GM21367 (cell line): Measurements from ENCODE around the gene OGDHL.
A peak's percentile ranks its signal among the peaks of the same experiment; 100 is the strongest.
"Not testable (repeated sequence)": the region's sequence is repeated elsewhere in the genome, so short reads cannot be mapped to it uniquely, and the experiment has no call there.

Experiments
- ATAC-seq: cut with Tn5 transposase; IDR thresholded peaks from one replicate; pipeline ENCODE4 v1.9.1; 2021; ENCODE audit not compliant: unreplicated experiment

Gene OGDHL

GRCh38 chr10:49761789-49762565 lies at the start of gene OGDHL:
TSS of gene OGDHL (minus strand) at chr10:49762323. CDS start at chr10:49758592, 3,731 bp downstream.
- ATAC-seq: peak; percentile 83

- ATAC-seq: no peak
Measured at GRCh38 chr10:49803988-49804387, 41.9 kb upstream of the OGDHL start.

GRCh38 chr10:49798275-49798674 lies 36.2 kb upstream of the OGDHL start:
- no peak for ATAC-seq

- no peak for ATAC-seq
Measured at GRCh38 chr10:49791100-49791499, 29.0 kb upstream of the OGDHL start.

- ATAC-seq: no peak
Measured at GRCh38 chr10:49784681-49785080, 22.6 kb upstream of the OGDHL start.

- no peak for ATAC-seq
Measured at GRCh38 chr10:49783645-49784044, 21.5 kb upstream of the OGDHL start.

DNA sequence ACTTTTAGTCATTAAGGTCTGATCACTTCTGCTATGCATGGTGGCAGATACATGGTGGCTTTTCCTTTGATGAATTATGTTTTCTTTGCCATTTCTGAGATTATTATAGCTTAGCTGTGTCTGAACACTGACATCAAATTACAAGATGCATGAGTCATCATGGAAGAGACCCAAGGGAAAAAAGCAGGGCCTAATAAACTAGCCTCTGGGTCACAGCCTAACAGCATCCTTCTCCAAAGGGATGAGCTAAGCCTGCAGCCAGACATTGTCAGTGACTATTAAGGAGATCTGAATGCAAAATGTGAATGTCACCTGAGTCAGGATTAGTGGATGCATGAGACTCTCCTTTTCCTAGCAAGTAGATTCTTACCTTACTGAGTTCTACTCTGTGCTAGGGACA lies 19.1 kb upstream of the OGDHL start:
- no peak for ATAC-seq

GRCh38 chr10:49778197-49778596 lies 16.1 kb upstream of the OGDHL start:
- ATAC-seq: no peak

DNA sequence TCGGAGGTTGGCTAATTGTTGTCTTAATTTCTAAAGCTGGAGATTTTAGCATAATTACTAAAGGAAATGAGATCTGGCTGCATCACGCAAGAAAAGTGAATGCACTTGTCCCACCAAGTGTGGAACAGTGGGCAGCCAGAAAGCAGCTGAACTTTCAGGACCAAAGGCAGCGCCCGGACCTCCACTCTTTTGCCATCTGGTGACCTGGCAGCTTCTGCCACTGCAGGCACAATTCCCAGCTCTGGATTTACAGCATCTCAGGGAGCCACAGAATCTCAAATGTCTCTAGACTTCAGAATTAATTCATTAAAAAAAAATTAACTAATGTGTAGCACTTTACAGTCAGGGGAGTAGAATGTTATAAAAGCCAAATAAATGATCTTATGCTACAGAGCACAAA lies 14.7 kb upstream of the OGDHL start:
- ATAC-seq: no peak

GRCh38 chr10:49775014-49775413 lies 12.9 kb upstream of the OGDHL start:
- no peak for ATAC-seq

- ATAC-seq: not testable (repeated sequence)
Measured at GRCh38 chr10:49772944-49773343, 10.8 kb upstream of the OGDHL start.

DNA sequence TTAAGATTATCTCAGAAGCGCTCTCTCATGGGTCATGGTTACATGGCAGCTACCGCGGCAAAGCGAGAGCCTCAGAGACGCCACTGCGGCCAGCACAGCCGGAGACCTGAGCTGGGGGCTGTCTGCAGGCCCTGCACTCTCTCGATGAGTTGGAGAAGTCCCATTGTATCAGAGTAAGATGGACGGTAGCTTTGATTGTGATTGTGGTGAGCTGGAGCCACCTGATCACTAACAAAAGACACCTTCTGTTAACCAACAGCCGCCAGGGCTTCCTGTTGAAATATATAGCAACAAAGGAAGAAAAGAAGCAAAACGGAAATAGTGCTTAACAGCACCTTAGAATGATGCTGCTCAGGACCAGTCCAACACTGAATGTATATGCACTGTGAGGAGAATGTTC lies 8.9 kb upstream of the OGDHL start:
- not testable (repeated sequence) for ATAC-seq

GRCh38 chr10:49769692-49770091 lies 7.6 kb upstream of the OGDHL start:
- no peak for ATAC-seq

- ATAC-seq: no peak
Measured at GRCh38 chr10:49768731-49769130, 6.6 kb upstream of the OGDHL start.

DNA sequence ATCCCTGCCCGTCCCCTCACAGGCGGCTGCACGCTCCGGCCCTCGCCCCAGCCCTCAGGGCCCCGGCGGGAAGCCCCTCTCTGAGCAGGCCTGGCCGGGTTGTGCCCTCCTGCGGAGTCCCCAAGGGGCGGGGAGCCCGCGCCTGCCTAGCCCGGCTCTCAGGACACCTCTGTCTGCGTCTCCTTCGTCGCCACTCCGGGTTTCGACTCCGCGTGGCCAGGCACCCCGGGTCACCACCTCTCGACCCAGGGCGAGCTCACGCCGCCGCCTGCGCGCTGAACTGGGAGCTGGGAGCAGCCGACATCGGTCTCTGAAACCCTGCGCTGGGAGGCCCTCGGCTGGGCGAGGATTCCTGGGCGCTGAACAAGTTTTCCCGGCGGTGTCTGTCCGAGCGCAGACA lies 6.2 kb upstream of the OGDHL start:
- ATAC-seq: no peak

DNA sequence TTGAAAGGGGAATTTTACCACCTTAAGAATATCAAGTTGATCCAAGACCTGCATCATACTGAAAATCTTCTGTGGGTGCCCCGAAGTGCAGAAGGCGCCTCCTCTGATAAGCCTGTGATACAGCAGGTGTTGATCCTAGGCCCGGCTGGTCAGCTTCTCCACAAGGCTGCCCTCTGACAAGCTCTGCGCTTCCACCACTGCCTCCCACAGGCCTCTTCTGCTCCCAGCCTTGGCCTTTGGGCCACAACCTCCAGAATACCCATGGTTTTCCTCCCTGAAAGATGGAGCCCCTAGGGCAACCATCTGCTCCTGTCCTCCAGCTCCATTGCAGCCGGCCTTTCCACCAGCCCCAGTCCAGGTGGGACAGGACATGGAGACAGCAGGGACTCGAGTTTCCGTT lies 5.6 kb upstream of the OGDHL start:
- ATAC-seq: no peak

GRCh38 chr10:49766484-49766883 lies 4.4 kb upstream of the OGDHL start:
- ATAC-seq: no peak

DNA sequence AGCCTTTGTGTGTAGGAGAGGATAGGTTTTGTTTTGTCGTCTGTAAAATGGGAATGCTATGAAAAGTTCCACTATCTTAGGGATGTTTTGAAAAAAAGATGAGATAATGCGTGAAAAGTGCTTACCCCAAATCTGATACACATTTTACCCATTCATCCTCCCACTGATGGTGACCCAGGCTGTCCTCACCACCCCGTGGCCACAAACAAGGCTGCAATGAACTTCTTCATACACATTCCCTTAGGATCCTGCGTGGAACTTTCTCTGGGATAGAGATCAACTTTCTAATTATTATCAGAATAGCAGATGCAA lies 399 bp upstream of the OGDHL start:
- ATAC-seq: no peak

GRCh38 chr10:49761201-49761788 lies 828 bp downstream of the OGDHL start:
- ATAC-seq: no peak

DNA sequence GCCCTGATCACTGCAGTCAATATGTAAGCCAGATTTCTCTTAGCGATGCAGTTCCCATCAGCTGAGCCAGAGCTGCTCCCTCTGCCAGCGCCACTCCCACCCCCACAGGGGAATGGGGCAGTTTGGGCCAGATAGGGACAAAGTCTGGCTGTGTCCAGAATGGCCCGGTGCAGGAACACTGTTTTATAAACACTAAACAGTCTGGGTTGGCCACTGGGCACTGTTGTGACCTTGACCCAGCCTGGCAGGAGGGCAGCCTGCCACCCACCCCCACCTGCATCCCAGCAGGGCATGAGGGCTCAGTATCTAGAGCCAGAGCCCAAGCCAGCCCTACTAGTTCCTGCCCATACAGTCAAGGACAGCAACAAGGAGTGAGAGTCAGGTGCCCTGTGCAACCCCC lies 1.3 kb downstream of the OGDHL start:
- ATAC-seq: no peak

DNA sequence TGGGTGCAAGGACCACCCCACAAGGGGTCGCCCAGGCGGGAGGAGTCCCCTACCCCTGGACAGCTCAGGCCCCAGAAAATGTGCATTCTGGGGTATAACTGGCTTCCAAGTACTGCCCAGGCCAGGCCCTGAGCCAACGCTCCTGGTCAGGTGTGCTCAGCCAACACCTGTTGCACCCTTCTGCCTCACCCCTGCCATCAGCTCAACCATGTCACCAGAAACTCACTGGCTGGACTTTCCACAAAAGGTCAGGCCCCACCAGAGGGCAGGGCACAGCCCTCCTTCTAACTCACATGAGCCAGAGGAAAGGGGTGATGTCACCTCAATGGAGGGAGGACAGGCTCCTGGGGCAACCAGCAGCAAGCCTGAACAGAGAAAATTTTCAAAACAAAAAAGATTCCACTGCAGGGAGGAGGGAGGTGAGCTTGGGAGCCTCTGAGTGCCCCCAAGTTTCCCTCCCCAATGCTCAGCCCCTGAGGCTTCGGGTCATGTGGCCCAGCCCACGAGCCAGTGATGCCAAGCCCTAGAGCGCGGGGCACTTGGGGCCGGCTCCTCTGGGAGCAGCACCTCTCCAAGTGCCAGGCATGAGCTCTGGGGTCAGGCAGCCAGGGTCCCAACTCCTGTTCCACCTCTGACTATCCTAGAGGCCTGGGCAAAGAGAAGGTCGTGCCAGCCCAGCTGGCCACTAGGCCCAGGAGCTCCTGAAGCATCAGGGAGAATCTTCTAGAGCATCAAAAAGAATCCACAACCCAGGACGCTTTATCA lies 2.2 kb downstream of the OGDHL start:
- no peak for ATAC-seq

- no peak for ATAC-seq
Measured at GRCh38 chr10:49758249-49758930, 3.7 kb downstream of the OGDHL start.
